ENCODE results near the gene ITFG1. TPM values are rescaled to one million over a fixed set of nuclear protein-coding genes. Genes with fewer than 3 reads are reported as not detected.

ITFG1 gene
- total and polyA plus RNA-seq, 2 of the 13 experiments (the other 11 are each of a cell fraction or from before 2014, with no cell fraction given), result 74.5 to 150 TPM

DNA sequence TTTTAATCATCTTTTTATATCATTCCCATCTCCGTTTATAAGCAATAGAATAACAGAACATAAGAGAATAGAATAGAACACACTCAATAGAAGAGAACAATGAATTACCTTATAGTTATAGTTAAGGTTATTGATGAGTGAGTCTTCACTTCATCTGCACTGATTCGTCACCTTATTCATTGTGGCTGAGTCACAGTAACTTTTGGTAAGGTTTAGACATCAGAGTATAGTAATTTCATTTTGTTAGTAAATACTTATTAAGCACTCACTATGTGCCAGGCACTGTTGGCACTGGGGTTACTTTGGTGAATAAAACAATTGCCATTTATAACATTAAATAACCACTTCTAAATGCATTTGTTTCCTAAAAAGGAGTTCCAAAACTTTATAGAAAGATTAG is 22.8 kb upstream of the ITFG1 start:
- H3K4me3 ChIP-seq (replicated peaks in 1 of 3; ENCODE audit: insufficient read depth in 1 of 3, low read depth in 2 of 3, low read length in 3 of 3), result no peak overlapping the region
- H2AFZ ChIP-seq (ENCODE audit: low read length), result no peak overlapping the region
- H3K9me3 ChIP-seq (ENCODE audit: low read length), result no peaks in the 10 kb centered on the region
- H3K36me3 ChIP-seq (replicated peaks in 1 of 2; ENCODE audit: control insufficient read depth in 1 of 2, insufficient read depth in 2 of 2, low read length in 2 of 2), result no peaks in the 10 kb centered on the region; a peak in 1 of 5 replicates
- in situ Hi-C loops (cut with HindIII; ENCODE audit: extremely low pct_ligation_motif_present, low pct_unique_long_range_greater_than_20kb), result no loop called here
- H4K20me1 ChIP-seq (ENCODE audit: insufficient read depth, low read length), result no peaks in the 10 kb centered on the region
- WGBS (ENCODE audit: low lambda C conversion rate), result 97% methylated on average over 2 of the region's 2 CpGs
- BruUV-seq (replicated peaks), result no TSS peak
- peaks cover 37% of the 10 kb centered on the region for H3K79me2 ChIP-seq (ENCODE audit: insufficient read depth, low read length)
- intact Hi-C loops (cut with micrococcal nuclease; ENCODE audit: unreplicated experiment), result no loop called here
- H3K27me3 ChIP-seq (ENCODE audit: control insufficient read depth in 1 of 2, insufficient read depth in 2 of 2, low read length in 2 of 2), result no peaks in the 10 kb centered on the region
- H3K4me1 ChIP-seq (ENCODE audit: insufficient read depth, low read length), result peaks cover 34% of the 10 kb centered on the region
- ChIA-PET CTCF (ENCODE audit: low intra/inter-chr PET ratio, low total read pairs) (no interaction called here), POLR2A (no interaction called here)
- H3K4me2 ChIP-seq (ENCODE audit: low read depth, low read length), result no peak overlapping the region
- DNase-seq (ENCODE audit: low spot score), result no peak
- TF ChIP-seq KMT2B (CRISPR knock-in tag; IDR thresholded peaks at IDR 0.05) (no peak), POLR2AphosphoS2 (IDR thresholded peaks at IDR 0.05; ENCODE audit: low read depth, low read length) (no peak), RARA (CRISPR knock-in tag; IDR thresholded peaks at IDR 0.05) (no peak), AGO2 (optimal IDR thresholded peaks at IDR 0.05; ENCODE audit: low read depth, low read length) (no peak), FUBP1 (CRISPR knock-in tag; IDR thresholded peaks at IDR 0.05; ENCODE audit: borderline replicate concordance) (no peak), FOXK2 (IDR thresholded peaks at IDR 0.05) (no peak), HDAC1 (CRISPR knock-in tag; IDR thresholded peaks at IDR 0.05) (no peak), ZNF670 (CRISPR knock-in tag; IDR thresholded peaks at IDR 0.05; ENCODE audit: borderline replicate concordance) (no peak)
- TF ChIP-seq, protein P1, sequence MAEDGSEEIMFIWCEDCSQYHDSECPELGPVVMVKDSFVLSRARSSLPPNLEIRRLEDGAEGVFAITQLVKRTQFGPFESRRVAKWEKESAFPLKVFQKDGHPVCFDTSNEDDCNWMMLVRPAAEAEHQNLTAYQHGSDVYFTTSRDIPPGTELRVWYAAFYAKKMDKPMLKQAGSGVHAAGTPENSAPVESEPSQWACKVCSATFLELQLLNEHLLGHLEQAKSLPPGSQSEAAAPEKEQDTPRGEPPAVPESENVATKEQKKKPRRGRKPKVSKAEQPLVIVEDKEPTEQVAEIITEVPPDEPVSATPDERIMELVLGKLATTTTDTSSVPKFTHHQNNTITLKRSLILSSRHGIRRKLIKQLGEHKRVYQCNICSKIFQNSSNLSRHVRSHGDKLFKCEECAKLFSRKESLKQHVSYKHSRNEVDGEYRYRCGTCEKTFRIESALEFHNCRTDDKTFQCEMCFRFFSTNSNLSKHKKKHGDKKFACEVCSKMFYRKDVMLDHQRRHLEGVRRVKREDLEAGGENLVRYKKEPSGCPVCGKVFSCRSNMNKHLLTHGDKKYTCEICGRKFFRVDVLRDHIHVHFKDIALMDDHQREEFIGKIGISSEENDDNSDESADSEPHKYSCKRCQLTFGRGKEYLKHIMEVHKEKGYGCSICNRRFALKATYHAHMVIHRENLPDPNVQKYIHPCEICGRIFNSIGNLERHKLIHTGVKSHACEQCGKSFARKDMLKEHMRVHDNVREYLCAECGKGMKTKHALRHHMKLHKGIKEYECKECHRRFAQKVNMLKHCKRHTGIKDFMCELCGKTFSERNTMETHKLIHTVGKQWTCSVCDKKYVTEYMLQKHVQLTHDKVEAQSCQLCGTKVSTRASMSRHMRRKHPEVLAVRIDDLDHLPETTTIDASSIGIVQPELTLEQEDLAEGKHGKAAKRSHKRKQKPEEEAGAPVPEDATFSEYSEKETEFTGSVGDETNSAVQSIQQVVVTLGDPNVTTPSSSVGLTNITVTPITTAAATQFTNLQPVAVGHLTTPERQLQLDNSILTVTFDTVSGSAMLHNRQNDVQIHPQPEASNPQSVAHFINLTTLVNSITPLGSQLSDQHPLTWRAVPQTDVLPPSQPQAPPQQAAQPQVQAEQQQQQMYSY (CRISPR knock-in tag; IDR thresholded peaks at IDR 0.05), result no peak
- TF ChIP-seq, protein P2, sequence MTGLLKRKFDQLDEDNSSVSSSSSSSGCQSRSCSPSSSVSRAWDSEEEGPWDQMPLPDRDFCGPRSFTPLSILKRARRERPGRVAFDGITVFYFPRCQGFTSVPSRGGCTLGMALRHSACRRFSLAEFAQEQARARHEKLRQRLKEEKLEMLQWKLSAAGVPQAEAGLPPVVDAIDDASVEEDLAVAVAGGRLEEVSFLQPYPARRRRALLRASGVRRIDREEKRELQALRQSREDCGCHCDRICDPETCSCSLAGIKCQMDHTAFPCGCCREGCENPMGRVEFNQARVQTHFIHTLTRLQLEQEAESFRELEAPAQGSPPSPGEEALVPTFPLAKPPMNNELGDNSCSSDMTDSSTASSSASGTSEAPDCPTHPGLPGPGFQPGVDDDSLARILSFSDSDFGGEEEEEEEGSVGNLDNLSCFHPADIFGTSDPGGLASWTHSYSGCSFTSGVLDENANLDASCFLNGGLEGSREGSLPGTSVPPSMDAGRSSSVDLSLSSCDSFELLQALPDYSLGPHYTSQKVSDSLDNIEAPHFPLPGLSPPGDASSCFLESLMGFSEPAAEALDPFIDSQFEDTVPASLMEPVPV (CRISPR knock-in tag; IDR thresholded peaks at IDR 0.05), result no peak
- FAIRE-seq, result no peak
- H3K27ac ChIP-seq (ENCODE audit: extremely low read length, insufficient read depth, low read length), result no peak overlapping the region
- ATAC-seq, result no peak
- no peak overlapping the region for H3K9ac ChIP-seq (ENCODE audit: insufficient read depth, low read depth, low read length)

All from HepG2 (cell line).